Measurements from ENCODE around the gene MARK3. TPM values are rescaled to one million over a fixed set of nuclear protein-coding genes. Genes with fewer than 3 reads are reported as not detected.

MARK3 gene
- total RNA-seq, 2 donors from 2014 or later, result 67.0 to 91.4 TPM

DNA sequence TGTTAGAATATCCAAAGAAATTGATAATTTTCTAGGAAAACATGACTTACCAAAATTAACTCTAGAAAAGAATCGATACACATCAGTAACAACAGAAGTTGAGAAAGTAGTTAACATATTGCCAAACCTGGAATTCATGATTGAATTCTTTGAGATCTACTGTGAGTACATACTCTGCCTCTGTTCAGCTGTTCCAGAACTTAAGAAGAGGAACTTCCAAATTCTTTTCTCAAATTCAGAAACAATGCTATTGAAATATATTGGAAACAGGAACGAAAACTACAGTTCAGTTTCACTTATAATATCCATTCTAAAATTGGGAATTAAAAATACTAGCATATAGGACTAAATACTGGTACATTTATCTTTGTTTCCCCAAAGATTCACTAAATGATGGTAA is 57.9 kb downstream of the MARK3 start:
- DNase-seq (ENCODE audit: low spot score in 2 of 2), result no peak
- H3K36me3 Mint-ChIP-seq, result no peaks in the 10 kb centered on the region
- no peak overlapping the region for H3K27ac Mint-ChIP-seq
- ATAC-seq, result no peak
- no peaks in the 10 kb centered on the region for H3K9me3 Mint-ChIP-seq

GRCh38 chr14:103444837-103445524 is 59.8 kb downstream of the MARK3 start:
- no peak overlapping the region for H3K27ac Mint-ChIP-seq
- no peak for DNase-seq (ENCODE audit: low spot score in 2 of 2)
- no peaks in the 10 kb centered on the region for H3K36me3 Mint-ChIP-seq
- H3K9me3 Mint-ChIP-seq, result no peaks in the 10 kb centered on the region
- no peak for ATAC-seq

DNA sequence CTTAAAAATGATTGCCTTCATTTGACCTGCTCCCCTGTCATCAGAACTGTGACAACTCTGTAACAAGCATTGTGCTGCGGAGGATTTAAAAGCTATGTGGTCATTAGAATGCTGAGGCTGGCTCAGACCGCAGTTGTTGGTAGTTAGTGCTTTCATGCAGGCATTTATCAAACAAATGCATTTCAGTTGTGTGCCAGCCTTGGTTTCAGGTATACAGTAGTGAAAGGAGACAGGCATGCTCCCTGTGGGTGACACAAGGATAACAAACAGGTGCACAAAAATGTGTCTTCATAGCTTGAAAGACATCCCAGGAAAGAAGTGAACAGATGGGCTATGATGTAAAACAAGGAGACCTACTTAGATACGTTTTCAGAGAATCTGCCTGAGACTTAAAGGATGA is 60.6 kb downstream of the MARK3 start:
- Mint-ChIP-seq H3K36me3 (no peaks in the 10 kb centered on the region), H3K27ac (no peak overlapping the region), H3K9me3 (no peaks in the 10 kb centered on the region)
- DNase-seq (ENCODE audit: low spot score in 2 of 2) (no peak), ATAC-seq (no peak)

GRCh38 chr14:103448097-103448496 is 62.9 kb downstream of the MARK3 start:
- Mint-ChIP-seq H3K9me3 (no peaks in the 10 kb centered on the region), H3K27ac (no peak overlapping the region), H3K36me3 (no peaks in the 10 kb centered on the region)
- ATAC-seq, result no peak
- no peak for DNase-seq (ENCODE audit: low spot score in 2 of 2)

DNA sequence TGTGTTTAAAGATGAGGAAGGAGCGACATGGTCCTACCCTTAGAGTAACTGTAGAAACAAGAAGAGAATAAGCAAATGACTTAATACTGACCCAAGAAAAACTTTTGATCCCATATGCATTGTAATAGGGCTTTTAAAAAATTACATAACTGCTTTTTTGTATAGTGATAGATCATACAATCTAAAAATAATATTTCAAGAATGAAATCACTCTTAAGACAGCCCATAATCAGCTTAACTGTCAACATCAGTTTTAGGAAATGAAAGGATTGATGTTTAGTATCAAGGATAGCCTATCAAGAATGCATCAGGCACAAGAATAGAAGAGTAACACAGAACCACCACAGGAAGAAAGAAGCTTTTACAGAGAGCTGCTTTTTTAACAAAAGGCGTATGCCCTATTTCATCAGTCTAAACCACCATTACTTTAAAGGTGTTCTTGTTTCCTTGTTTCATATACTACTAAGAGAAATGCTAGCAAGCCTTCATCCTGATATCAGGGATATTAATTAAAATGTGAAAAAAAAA is 64.5 kb downstream of the MARK3 start:
- H3K27ac Mint-ChIP-seq, result no peak overlapping the region
- DNase-seq (ENCODE audit: low spot score in 2 of 2) (no peak), ATAC-seq (no peak)
- no peaks in the 10 kb centered on the region for H3K36me3 Mint-ChIP-seq
- H3K9me3 Mint-ChIP-seq, result no peaks in the 10 kb centered on the region

- ATAC-seq (no peak), DNase-seq (ENCODE audit: low spot score in 2 of 2) (no peak)
- H3K36me3 Mint-ChIP-seq, result no peaks in the 10 kb centered on the region
Observed at GRCh38 chr14:103450416-103450815, 65.2 kb downstream of the MARK3 start.

GRCh38 chr14:103451401-103451800 is 66.2 kb downstream of the MARK3 start:
- no peaks in the 10 kb centered on the region for H3K9me3 Mint-ChIP-seq
- H3K36me3 Mint-ChIP-seq, result no peaks in the 10 kb centered on the region
- H3K27ac Mint-ChIP-seq, result no peak overlapping the region
- no peak for ATAC-seq
- no peak for DNase-seq (ENCODE audit: low spot score in 2 of 2)

More at GRCh38 chr14:103450416-103450815, 65.2 kb downstream of the MARK3 start:
- Mint-ChIP-seq H3K27ac (no peak overlapping the region), H3K9me3 (no peaks in the 10 kb centered on the region)

GRCh38 chr14:103453791-103454190 is 68.6 kb downstream of the MARK3 start:
- no peak for DNase-seq (ENCODE audit: low spot score in 2 of 2)
- ATAC-seq, result no peak
- Mint-ChIP-seq H3K27ac (no peak overlapping the region), H3K9me3 (no peaks in the 10 kb centered on the region), H3K36me3 (no peaks in the 10 kb centered on the region)

GRCh38 chr14:103456167-103456835 is 71.1 kb downstream of the MARK3 start:
- Mint-ChIP-seq H3K9me3 (no peaks in the 10 kb centered on the region), H3K36me3 (no peaks in the 10 kb centered on the region), H3K27ac (peak overlapping the region in 1 of 2 donors; percentile 1)
- ATAC-seq (no peak), DNase-seq (ENCODE audit: low spot score in 2 of 2) (no peak)

DNA sequence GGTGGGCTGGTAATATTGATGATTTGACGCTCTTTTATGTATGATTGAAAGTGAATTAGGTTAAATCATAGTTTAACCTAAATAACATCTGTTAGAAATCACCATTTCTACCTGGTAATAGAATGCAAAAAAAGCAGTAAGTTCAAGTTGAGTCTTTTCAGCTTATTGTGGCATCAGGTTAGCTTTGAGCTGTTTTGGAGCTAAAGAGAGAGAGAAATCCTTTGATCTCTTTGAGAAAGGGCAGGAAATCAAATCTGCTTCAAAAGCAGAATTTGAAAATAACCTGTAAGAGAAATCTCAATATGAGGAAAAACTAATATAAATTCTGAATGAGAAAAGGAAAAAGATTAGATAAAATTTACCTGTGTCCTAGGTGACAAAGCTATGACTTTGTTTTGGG is 75.2 kb downstream of the MARK3 start:
- no peak for ATAC-seq
- peaks cover 0 to 8% of the 10 kb centered on the region in 2 donors for H3K36me3 Mint-ChIP-seq
- H3K27ac Mint-ChIP-seq, result peak overlapping the region in 1 of 2 donors; percentile 67

DNA sequence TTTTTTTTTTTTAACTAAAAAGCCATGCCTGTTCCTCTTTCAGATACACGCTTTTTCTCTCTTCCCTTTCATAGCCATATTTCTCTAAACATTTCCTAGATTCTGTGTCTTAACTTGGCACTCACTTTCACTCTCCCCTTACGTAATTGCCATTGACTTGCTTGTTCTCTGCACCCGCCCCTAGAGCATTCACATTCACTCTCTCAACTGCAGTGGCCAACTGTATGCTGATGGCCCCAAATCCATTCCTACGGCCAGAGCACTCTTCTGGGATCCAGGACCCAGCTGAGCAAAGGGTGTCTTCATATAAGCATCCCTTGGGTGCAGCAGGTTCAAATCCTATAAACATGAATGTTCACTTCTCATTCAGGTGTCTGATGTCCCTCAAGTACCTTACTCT is 77.9 kb downstream of the MARK3 start:
- Mint-ChIP-seq H3K27ac (peak overlapping the region in 1 of 2 donors; percentile 0), H3K36me3 (peaks cover 0 to 8% of the 10 kb centered on the region in 2 donors), H3K9me3 (no peaks in the 10 kb centered on the region)
- DNase-seq (ENCODE audit: low spot score in 2 of 2) (no peak), ATAC-seq (no peak)

More for the DNA sequence above, 75.2 kb downstream of the MARK3 start:
- H3K9me3 Mint-ChIP-seq, result no peaks in the 10 kb centered on the region
- no peak for DNase-seq (ENCODE audit: low spot score in 2 of 2)

GRCh38 chr14:103463851-103464250 is 78.6 kb downstream of the MARK3 start:
- H3K27ac Mint-ChIP-seq, result no peak overlapping the region
- ATAC-seq (no peak), DNase-seq (ENCODE audit: low spot score in 2 of 2) (no peak)
- no peaks in the 10 kb centered on the region for H3K9me3 Mint-ChIP-seq
- H3K36me3 Mint-ChIP-seq, result peaks cover 0 to 8% of the 10 kb centered on the region in 2 donors

GRCh38 chr14:103472939-103473338 is 87.7 kb downstream of the MARK3 start:
- no peaks in the 10 kb centered on the region for H3K9me3 Mint-ChIP-seq
- ATAC-seq (peak in 1 of 2 donors; percentile 58), DNase-seq (ENCODE audit: low spot score in 2 of 2) (no peak)
- H3K27ac Mint-ChIP-seq, result peak overlapping the region; percentile 16 to 39
- peaks cover 4 to 5% of the 10 kb centered on the region in 2 donors for H3K36me3 Mint-ChIP-seq

DNA sequence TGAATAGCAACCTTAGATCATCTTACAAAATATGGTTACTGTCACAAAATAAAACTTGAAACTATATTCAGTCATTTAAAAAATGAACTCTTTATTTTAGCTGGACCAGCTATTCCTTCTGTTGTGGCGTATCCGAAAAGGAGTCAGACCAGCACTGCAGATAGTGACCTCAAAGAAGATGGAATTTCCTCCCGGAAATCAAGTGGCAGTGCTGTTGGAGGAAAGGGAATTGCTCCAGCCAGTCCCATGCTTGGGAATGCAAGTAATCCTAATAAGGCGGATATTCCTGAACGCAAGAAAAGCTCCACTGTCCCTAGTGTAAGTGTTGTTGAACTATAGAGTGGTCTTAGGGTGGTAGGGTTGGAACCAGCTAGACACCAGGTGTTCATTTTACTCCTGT is 89.7 kb downstream of the MARK3 start:
- peaks cover 4 to 10% of the 10 kb centered on the region in 2 donors for H3K36me3 Mint-ChIP-seq
- DNase-seq (ENCODE audit: low spot score in 2 of 2) (no peak), ATAC-seq (no peak)
- no peak overlapping the region for H3K27ac Mint-ChIP-seq
- no peaks in the 10 kb centered on the region for H3K9me3 Mint-ChIP-seq

DNA sequence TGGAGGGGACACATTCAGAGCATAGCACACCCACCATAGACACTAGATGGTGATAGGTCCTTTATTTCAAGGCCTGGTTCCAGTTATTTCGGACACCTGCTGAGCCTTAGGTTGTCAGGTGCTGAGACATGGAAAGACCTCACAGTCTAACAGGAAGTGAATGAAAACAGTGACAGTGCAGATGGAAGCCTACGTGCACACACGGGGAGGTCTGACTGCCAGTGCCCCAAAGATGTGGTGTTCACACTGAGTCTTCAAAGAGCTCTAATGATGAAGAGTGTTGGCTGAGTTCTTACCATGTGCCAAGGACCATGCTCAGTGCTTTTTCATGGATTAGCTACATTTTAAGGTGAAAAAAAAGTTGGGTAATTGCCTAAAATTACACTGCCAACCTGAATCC is 90.8 kb downstream of the MARK3 start:
- no peak for DNase-seq (ENCODE audit: low spot score in 2 of 2)

DNA sequence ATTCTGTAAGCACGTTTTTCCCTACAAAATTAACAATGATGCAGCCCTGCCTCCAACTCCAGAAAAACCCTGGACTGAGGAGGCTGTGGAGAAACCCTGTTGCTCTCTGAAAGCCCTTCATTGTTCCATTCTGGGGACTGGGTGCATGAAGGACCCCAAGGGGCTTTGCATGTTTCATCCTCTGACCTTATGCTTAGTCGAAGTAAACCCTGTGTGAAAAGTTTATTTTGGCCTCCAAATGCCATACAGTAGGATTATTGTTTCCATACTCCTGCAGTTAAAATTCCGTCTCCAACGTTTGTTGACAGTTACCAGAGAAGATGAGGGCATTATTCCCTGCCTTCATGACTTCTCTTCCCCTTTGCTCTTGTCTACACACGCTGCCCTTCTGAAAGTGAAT is 91.4 kb downstream of the MARK3 start:
- DNase-seq (ENCODE audit: low spot score in 2 of 2) (no peak), ATAC-seq (no peak)
- Mint-ChIP-seq H3K27ac (peak overlapping the region in 1 of 2 donors; percentile 67), H3K9me3 (no peaks in the 10 kb centered on the region), H3K36me3 (peaks cover 0 to 24% of the 10 kb centered on the region in 2 donors)

More for the DNA sequence above, 90.8 kb downstream of the MARK3 start:
- Mint-ChIP-seq H3K9me3 (no peaks in the 10 kb centered on the region), H3K27ac (peak overlapping the region; percentile 27 to 36), H3K36me3 (peaks cover 0 to 18% of the 10 kb centered on the region in 2 donors)
- peak in 1 of 2 donors; percentile 14 for ATAC-seq

DNA sequence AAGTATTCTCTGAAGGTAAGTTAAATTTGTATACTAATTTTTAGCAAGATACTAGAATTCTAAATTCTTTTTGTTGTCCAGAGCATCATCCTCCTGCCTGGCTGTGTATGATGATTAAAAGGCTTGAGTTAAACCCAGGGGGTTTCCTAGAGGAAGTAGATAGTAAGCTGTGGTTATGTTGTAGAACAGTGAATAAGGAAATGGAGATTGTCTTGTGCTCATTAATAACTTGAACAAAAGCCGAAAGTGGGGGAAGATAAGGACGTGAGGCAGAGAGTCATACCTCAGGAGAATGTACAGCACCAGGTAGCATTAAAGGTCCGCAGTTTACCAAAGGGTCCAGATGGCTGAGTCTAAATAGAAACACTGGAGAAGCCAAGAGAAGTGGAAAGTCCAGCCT is 95.4 kb downstream of the MARK3 start:
- H3K27ac Mint-ChIP-seq, result peak overlapping the region; percentile 8 to 72
- peaks cover 0 to 19% of the 10 kb centered on the region in 2 donors for H3K36me3 Mint-ChIP-seq
- ATAC-seq, result peak; percentile 55 to 65
- H3K9me3 Mint-ChIP-seq, result no peaks in the 10 kb centered on the region
- no peak for DNase-seq (ENCODE audit: low spot score in 2 of 2)
